Fibroblast of pulmonary artery (primary cell): ENCODE measurements around the gene MAP3K13.
"Not testable (repeated sequence)": the region's sequence is repeated elsewhere in the genome, so short reads cannot be mapped to it uniquely, and the experiment has no call there.

ENCODE experiments used
- DNase-seq: peaks from one replicate; pipeline ENCODE4 v3.0.0-alpha.2; 2010; ENCODE audit warnings: low read depth
- H3K4me3 ChIP-seq: replicated peaks from 2 replicates; pipeline ENCODE4 v1.5.1; 2011; ENCODE audit warnings: low read depth, mild to moderate bottlenecking, control low read depth, low read length, moderate library complexity
- CTCF ChIP-seq: IDR thresholded peaks from 2 replicates; pipeline ENCODE4 v1.5.1; 2011; ENCODE audit warnings: mild to moderate bottlenecking, control low read depth, low read length, inconsistent platforms; ENCODE audit errors: missing control alignments

Gene MAP3K13

DNA sequence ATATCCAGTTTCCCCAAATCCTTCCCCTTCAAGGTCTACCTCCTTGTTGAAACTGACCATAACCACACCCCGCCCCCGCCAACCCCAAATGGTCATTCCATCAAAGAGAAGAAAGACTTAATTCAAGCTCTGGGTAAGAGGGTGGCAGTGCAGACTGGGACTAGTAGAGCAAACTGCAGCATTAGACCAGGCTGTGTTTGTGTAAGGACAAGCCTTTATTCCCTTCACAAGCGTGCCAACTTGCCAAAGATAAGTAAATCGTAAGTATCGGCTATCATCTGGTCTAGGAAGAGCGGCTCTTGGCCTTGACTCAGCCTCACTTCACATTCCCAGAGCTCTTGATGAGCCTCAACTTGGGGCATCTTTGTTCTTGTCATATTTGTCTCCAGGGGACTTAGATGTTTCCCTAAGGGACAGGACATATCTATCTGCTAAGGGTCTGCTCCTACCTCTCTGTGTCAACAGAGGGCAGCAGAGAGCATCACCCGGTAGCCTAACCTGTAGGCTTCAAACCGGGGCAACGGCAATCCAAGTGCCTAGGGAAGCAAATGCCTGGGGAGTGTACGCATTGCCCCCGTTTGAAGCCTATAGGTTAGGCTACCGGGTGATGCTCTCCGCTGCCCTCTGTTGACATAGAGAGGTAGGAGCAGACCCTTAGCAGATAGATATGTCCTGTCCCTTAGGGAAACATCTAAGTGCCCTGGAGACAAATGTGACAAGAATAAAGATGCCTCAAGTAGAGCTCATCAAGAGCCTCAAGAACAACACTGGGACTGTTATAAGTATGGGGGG is 8.9 kb upstream of the MAP3K13 start:
- TF ChIP-seq CTCF = peak; percentile 66
- DNase-seq = peak; percentile 67
- no peak overlapping the region for H3K4me3 ChIP-seq

DNA sequence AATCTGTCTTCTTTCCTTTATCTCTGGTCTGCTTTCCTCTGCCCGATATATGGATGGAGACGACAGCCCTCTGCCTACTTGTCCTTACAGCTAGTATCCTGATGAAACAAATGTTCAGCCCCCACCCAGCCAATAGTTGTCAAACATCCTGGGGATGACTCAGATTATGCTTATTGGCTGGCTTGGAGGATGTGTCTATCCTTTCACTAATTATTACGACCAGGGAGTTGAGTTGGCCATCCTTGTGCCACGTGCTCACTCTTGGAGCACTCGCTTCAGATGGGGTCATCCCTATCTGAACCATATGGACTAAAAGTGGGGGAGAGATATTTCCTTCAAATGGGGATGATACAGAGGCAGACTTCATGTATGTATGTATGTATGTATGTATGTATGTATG is 6.4 kb upstream of the MAP3K13 start:
- no peak for TF ChIP-seq CTCF
- no peak overlapping the region for H3K4me3 ChIP-seq
- DNase-seq = no peak

DNA sequence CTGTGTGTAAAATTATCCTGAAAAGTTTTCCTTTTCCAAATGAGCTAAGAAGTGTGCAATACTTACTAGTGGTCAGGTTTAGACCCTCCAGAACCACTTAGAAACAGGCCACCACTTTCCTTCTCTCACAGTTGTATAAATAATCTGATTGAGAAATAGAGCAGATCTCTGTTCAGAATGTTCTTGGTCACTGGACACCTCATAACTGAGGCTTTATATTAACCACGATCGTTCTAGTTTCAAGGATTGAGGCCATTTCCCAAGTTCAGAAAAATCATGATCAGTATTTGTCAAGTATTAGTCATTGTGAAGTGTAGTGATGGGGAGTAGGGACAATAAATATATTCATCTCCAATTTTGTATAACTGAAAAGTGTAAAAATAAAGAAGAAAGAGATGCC is 1.0 kb upstream of the MAP3K13 start:
- DNase-seq = no peak
- no peak overlapping the region for H3K4me3 ChIP-seq
- no peak for TF ChIP-seq CTCF

DNA sequence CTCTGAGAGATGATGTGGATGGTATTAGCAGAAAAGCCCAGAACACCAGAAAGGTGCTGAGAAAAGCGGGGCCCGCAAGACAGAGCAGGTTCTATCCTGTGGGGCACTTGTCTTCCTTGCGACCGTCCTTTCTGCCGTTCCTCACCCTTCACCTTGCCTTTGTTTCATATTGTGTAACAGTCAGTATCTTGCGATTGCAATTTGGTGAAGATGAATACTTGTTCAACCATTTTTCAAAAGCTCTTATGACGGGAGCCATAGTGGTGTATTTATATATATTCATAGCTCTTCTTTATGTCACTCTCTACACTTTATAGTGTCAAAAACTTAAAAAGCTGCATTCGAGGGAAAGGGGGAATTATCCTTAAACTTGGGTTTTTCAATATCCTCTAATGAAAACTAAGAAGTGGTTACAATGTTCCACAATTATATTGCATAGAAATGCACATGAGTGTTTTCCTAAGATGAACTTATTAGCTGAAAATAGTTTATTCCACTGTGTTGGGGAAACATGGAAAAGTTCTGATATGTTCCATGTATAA is 797 bp downstream of the MAP3K13 start:
- no peak for DNase-seq
- TF ChIP-seq CTCF = no peak
- peak overlapping the region; percentile 58 for H3K4me3 ChIP-seq

DNA sequence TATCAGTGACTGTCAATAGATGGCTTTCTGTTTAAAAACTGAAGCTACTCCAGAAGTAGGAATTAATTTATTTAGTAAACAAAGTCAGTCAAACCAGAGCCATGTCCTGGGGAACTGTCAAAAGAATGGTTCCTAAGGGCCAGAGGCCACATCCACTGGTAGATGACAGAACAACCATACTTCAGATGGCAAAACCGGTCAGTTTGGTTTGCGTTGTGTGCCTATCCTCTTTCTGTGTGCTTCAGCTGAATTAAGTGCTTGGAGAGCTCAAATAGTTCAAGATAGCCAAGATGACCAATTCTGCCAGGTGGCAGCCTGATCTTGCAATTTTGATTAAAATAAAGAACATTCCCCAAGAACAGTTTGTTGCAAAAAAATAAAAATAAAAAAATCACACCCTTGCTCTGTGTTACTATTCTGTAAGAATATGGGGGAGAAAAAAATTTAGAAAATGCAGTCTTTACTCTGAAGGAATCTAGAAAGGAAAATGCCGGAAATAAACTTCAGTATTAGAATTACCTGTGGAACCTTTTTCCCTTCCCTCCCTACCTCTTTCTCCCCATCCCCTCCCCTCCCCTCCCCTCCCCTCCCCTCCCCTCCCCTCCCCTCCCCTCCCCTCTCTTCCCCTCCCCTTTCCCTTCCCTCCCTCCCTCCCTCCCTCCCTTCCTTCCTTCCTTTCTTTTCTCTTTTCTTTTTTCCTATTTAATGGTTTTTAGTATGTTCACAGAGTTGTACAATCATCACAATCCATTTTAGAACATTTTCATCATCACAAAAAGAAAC is 2.5 kb downstream of the MAP3K13 start:
- no peak for TF ChIP-seq CTCF
- no peak for DNase-seq
- no peak overlapping the region for H3K4me3 ChIP-seq

GRCh38 chr3:185366074-185366335 is 3.1 kb downstream of the MAP3K13 start:
- H3K4me3 ChIP-seq = no peak overlapping the region
- no peak for DNase-seq
- TF ChIP-seq CTCF = no peak

- no peak for TF ChIP-seq CTCF
- no peak for DNase-seq
- no peak overlapping the region for H3K4me3 ChIP-seq
These were observed 4.0 kb downstream of the MAP3K13 start for GRCh38 chr3:185366913-185367312.

- not testable (repeated sequence) for H3K4me3 ChIP-seq, DNase-seq
These were observed 7.4 kb downstream of the MAP3K13 start for GRCh38 chr3:185370349-185370748.
